Stimulated activated CD8-positive, alpha-beta memory T cell treated with anti-CD3 and anti-CD28 coated beads, Interleukin-4, amount 100 ng/mL, for 48 hours (primary cell): ENCODE results near the gene CCSER1.
"Not testable (repeated sequence)": the region's sequence is repeated elsewhere in the genome, so short reads cannot be mapped to it uniquely, and the experiment has no call there.

Experiments used
- DNase-seq: peaks from one replicate; pipeline ENCODE4 v3.0.0-alpha.2; 2020

Gene CCSER1

GRCh38 chr4:90745176-90745575 is 618.0 kb downstream of the CCSER1 start:
- no peak for DNase-seq

GRCh38 chr4:90753068-90753467 is 625.9 kb downstream of the CCSER1 start:
- DNase-seq = no peak

- no peak for DNase-seq
Observed at GRCh38 chr4:90757534-90758060, 630.4 kb downstream of the CCSER1 start.

- no peak for DNase-seq
Observed at GRCh38 chr4:90760059-90760458, 632.9 kb downstream of the CCSER1 start.

GRCh38 chr4:90766837-90767236 is 639.6 kb downstream of the CCSER1 start:
- DNase-seq = no peak

- DNase-seq = no peak
Observed at GRCh38 chr4:90769251-90769650, 642.1 kb downstream of the CCSER1 start.

- no peak for DNase-seq
Observed at GRCh38 chr4:90780193-90780592, 653.0 kb downstream of the CCSER1 start.

- DNase-seq = no peak
Observed at GRCh38 chr4:90786602-90787001, 659.4 kb downstream of the CCSER1 start.

GRCh38 chr4:90792696-90793095 is 665.5 kb downstream of the CCSER1 start:
- no peak for DNase-seq

GRCh38 chr4:90798948-90799347 is 671.8 kb downstream of the CCSER1 start:
- no peak for DNase-seq

- no peak for DNase-seq
Observed at GRCh38 chr4:90799895-90800294, 672.7 kb downstream of the CCSER1 start.

- DNase-seq = no peak
Observed at GRCh38 chr4:90815569-90815968, 688.4 kb downstream of the CCSER1 start.

GRCh38 chr4:90816754-90817153 is 689.6 kb downstream of the CCSER1 start:
- DNase-seq = no peak

GRCh38 chr4:90824266-90825150 is 697.3 kb downstream of the CCSER1 start:
- DNase-seq = no peak

GRCh38 chr4:90825849-90826248 is 698.7 kb downstream of the CCSER1 start:
- no peak for DNase-seq

GRCh38 chr4:90833706-90834105 is 706.5 kb downstream of the CCSER1 start:
- no peak for DNase-seq

- no peak for DNase-seq
Observed at GRCh38 chr4:90837241-90837640, 710.0 kb downstream of the CCSER1 start.

- not testable (repeated sequence) for DNase-seq
Observed at GRCh38 chr4:90838859-90839258, 711.7 kb downstream of the CCSER1 start.

- DNase-seq = no peak
Observed at GRCh38 chr4:90840291-90840690, 713.1 kb downstream of the CCSER1 start.

GRCh38 chr4:90840828-90841227 is 713.6 kb downstream of the CCSER1 start:
- DNase-seq = no peak

- no peak for DNase-seq
Observed at GRCh38 chr4:90841676-90842075, 714.5 kb downstream of the CCSER1 start.

GRCh38 chr4:90842960-90843359 is 715.8 kb downstream of the CCSER1 start:
- no peak for DNase-seq

GRCh38 chr4:90844241-90844640 is 717.0 kb downstream of the CCSER1 start:
- no peak for DNase-seq

- DNase-seq = no peak
Observed at GRCh38 chr4:90845777-90846176, 718.6 kb downstream of the CCSER1 start.

- DNase-seq = no peak
Observed at GRCh38 chr4:90852237-90852636, 725.0 kb downstream of the CCSER1 start.
